Neural progenitor cell (in vitro differentiated cells): ENCODE data around the gene TNFRSF19. TPM values are rescaled to one million over a fixed set of nuclear protein-coding genes. Genes with fewer than 3 reads are reported as not detected.

Experiments used
- DNase-seq: peaks from one replicate; pipeline ENCODE4 v3.0.0-alpha.2; 2016; ENCODE audit warnings: low spot score
- H2AFZ ChIP-seq: fragments of 200-600 bp; sonication (generic); replicated peaks from 2 replicates; pipeline ENCODE4 v1.6.1; 2016; ENCODE audit warnings: antibody characterized with exemption
- H3F3A ChIP-seq: fragments of 200-600 bp; sonication (generic); 2 replicates; pipeline ENCODE4 v1.6.1; 2016; ENCODE audit warnings: antibody characterized with exemption, low read depth
- H3K27ac ChIP-seq: fragments of 200-600 bp; sonication (generic); 2 replicates; pipeline ENCODE4 v1.5.1; 2016; ENCODE audit warnings: mild to moderate bottlenecking
- H3K27me3 ChIP-seq: fragments of 200-600 bp; sonication (generic); 2 replicates; pipeline ENCODE4 v1.6.1; 2016; ENCODE audit warnings: mild to moderate bottlenecking, moderate library complexity
- H3K36me3 ChIP-seq: fragments of 200-600 bp; sonication (generic); 2 replicates; pipeline ENCODE4 v1.5.1; 2016
- H3K4me1 ChIP-seq: fragments of 200-600 bp; sonication (generic); 2 replicates; pipeline ENCODE4 v1.6.1; 2016; ENCODE audit warnings: mixed run types
- H3K4me2 ChIP-seq: fragments of 200-600 bp; sonication (generic); 2 replicates; pipeline ENCODE4 v1.6.1; 2016
- H3K4me3 ChIP-seq: fragments of 200-600 bp; sonication (generic); 2 replicates; pipeline ENCODE4 v1.5.1; 2016
- H3K79me2 ChIP-seq: fragments of 200-600 bp; sonication (generic); 2 replicates; pipeline ENCODE4 v1.6.1; 2016; ENCODE audit warnings: low read depth
- H3K9ac ChIP-seq: fragments of 200-600 bp; sonication (generic); 2 replicates; pipeline ENCODE4 v1.6.1; 2016
- H3K9me3 ChIP-seq: fragments of 200-600 bp; sonication (generic); 2 replicates; pipeline ENCODE4 v1.5.1; 2016; ENCODE audit warnings: low read depth
- H4K20me1 ChIP-seq: fragments of 200-600 bp; sonication (generic); 2 replicates; pipeline ENCODE4 v1.6.1; 2016; ENCODE audit warnings: low read depth
- H3K27ac Mint-ChIP-seq: 3 replicates; pipeline ENCODE4 v1.8.0; 2021; ENCODE audit warnings: mixed read lengths
- H3K27me3 Mint-ChIP-seq: 2 replicates; pipeline ENCODE4 v1.8.0; 2022; ENCODE audit warnings: low read depth, mild to moderate bottlenecking, inconsistent platforms, moderate library complexity, mixed read lengths; ENCODE audit not compliant: insufficient read depth
- H3K36me3 Mint-ChIP-seq: 3 replicates; pipeline ENCODE4 v1.8.0; 2021; ENCODE audit warnings: mixed read lengths
- H3K4me1 Mint-ChIP-seq: 3 replicates; pipeline ENCODE4 v1.8.0; 2021; ENCODE audit warnings: mixed read lengths
- H3K4me3 Mint-ChIP-seq: 3 replicates; pipeline ENCODE4 v1.8.0; 2021; ENCODE audit warnings: mild to moderate bottlenecking, moderate library complexity, mixed read lengths
- H3K9me3 Mint-ChIP-seq: 3 replicates; pipeline ENCODE4 v1.8.0; 2020; ENCODE audit warnings: mixed read lengths
- CTCF ChIP-seq: fragments of 200-600 bp; sonication (generic); IDR thresholded peaks from 2 replicates; pipeline ENCODE4 v1.5.1; 2017; ENCODE audit warnings: antibody characterized with exemption, mild to moderate bottlenecking
- EZH2 ChIP-seq: fragments of 200-600 bp; sonication (generic); IDR thresholded peaks from 2 replicates; pipeline ENCODE4 v1.6.1; 2017; ENCODE audit warnings: antibody characterized with exemption, mild to moderate bottlenecking, moderate library complexity
- EZH2phosphoT487 ChIP-seq: fragments of 200-600 bp; sonication (generic); IDR thresholded peaks from 2 replicates; pipeline ENCODE4 v1.6.1; 2017; ENCODE audit warnings: antibody characterized with exemption
- total RNA-seq: library from RNA; depleted of rRNA; stranded (reverse); fragments of >200 nt; gene quantifications from 2 replicates; pipeline ENCODE4 v1.2.3, GENCODE V29; 2015; ENCODE audit warnings: low replicate concordance

Gene TNFRSF19
- total RNA-seq, 1 donor from 2014 or later = 31.7 TPM

GRCh38 chr13:23671377-23671776 lies 101.2 kb downstream of the TNFRSF19 start:
- no peak overlapping the region for H3K27ac Mint-ChIP-seq
- peaks cover 19% of the 10 kb centered on the region for H3K36me3 Mint-ChIP-seq
- peaks cover 2% of the 10 kb centered on the region for H3K27me3 Mint-ChIP-seq
- Histone ChIP-seq H3K79me2 (no peaks in the 10 kb centered on the region), H3K27me3 (no peaks in the 10 kb centered on the region), H3K36me3 (no peaks in the 10 kb centered on the region), H3K9ac (no peak overlapping the region), H3K4me2 (no peak overlapping the region), H3K4me3 (no peak overlapping the region), H3K27ac (no peak overlapping the region), H3K9me3 (no peaks in the 10 kb centered on the region), H3F3A (no peaks in the 10 kb centered on the region), H2AFZ (no peak overlapping the region), H3K4me1 (peaks cover 6% of the 10 kb centered on the region), H4K20me1 (no peaks in the 10 kb centered on the region)
- H3K4me3 Mint-ChIP-seq = no peak overlapping the region
- TF ChIP-seq EZH2 (no peak), EZH2phosphoT487 (no peak), CTCF (no peak)
- no peaks in the 10 kb centered on the region for H3K9me3 Mint-ChIP-seq
- DNase-seq = no peak
- H3K4me1 Mint-ChIP-seq = peaks cover 7% of the 10 kb centered on the region

DNA sequence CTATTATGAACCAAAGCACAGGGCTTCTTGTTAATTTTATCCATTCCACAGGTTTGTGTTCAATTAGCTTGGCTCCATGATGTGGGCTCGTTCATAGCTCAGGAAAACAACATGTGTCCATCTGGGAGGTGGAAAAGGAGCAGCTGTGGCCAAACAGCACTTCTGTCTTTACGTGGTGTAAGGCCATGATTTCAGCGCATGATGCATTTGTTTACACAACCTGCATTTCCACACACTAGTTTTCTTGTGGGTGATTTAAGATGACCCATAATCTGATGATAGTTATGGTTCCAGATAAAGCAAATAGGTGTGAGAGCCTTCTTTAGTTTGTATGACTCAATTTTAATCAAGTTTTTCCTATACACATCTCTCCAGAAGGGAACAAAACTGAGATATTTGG lies 101.7 kb downstream of the TNFRSF19 start:
- H3K9ac ChIP-seq = no peak overlapping the region
- H3K27me3 ChIP-seq = no peaks in the 10 kb centered on the region
- no peak overlapping the region for H3K4me3 ChIP-seq
- H3K9me3 Mint-ChIP-seq = no peaks in the 10 kb centered on the region
- H3K4me3 Mint-ChIP-seq = no peak overlapping the region
- H3K36me3 Mint-ChIP-seq = peaks cover 21% of the 10 kb centered on the region
- no peaks in the 10 kb centered on the region for H3K79me2 ChIP-seq
- no peak overlapping the region for H3K4me2 ChIP-seq
- no peak overlapping the region for H3K27ac Mint-ChIP-seq
- H4K20me1 ChIP-seq = no peaks in the 10 kb centered on the region
- H3K27ac ChIP-seq = no peak overlapping the region
- TF ChIP-seq EZH2 (no peak), EZH2phosphoT487 (no peak), CTCF (no peak)
- no peaks in the 10 kb centered on the region for H3K9me3 ChIP-seq
- H2AFZ ChIP-seq = no peak overlapping the region
- peaks cover 2% of the 10 kb centered on the region for H3K27me3 Mint-ChIP-seq
- H3K36me3 ChIP-seq = no peaks in the 10 kb centered on the region
- H3F3A ChIP-seq = no peaks in the 10 kb centered on the region
- peaks cover 6% of the 10 kb centered on the region for H3K4me1 ChIP-seq
- peaks cover 7% of the 10 kb centered on the region for H3K4me1 Mint-ChIP-seq
- no peak for DNase-seq

GRCh38 chr13:23672616-23673015 lies 102.4 kb downstream of the TNFRSF19 start:
- Mint-ChIP-seq H3K27me3 (peaks cover 2% of the 10 kb centered on the region), H3K27ac (no peak overlapping the region), H3K4me1 (peaks cover 7% of the 10 kb centered on the region), H3K36me3 (peaks cover 26% of the 10 kb centered on the region), H3K9me3 (peaks cover 5% of the 10 kb centered on the region), H3K4me3 (no peak overlapping the region)
- Histone ChIP-seq H3K27ac (no peak overlapping the region), H3K4me3 (no peak overlapping the region), H3K4me1 (peaks cover 6% of the 10 kb centered on the region), H3K36me3 (no peaks in the 10 kb centered on the region), H2AFZ (no peak overlapping the region), H3K79me2 (no peaks in the 10 kb centered on the region), H3K9ac (no peak overlapping the region), H3K4me2 (no peak overlapping the region), H3K9me3 (no peaks in the 10 kb centered on the region), H3F3A (no peaks in the 10 kb centered on the region), H3K27me3 (no peaks in the 10 kb centered on the region), H4K20me1 (no peaks in the 10 kb centered on the region)
- TF ChIP-seq EZH2phosphoT487 (no peak), EZH2 (no peak)
- no peak for DNase-seq

- Mint-ChIP-seq H3K4me3 (no peak overlapping the region), H3K27ac (no peak overlapping the region), H3K9me3 (peaks cover 5% of the 10 kb centered on the region), H3K27me3 (peaks cover 2% of the 10 kb centered on the region), H3K36me3 (peaks cover 23% of the 10 kb centered on the region), H3K4me1 (peaks cover 7% of the 10 kb centered on the region)
- Histone ChIP-seq H3K36me3 (no peaks in the 10 kb centered on the region), H3K9ac (no peak overlapping the region), H3K4me3 (no peak overlapping the region), H3K9me3 (no peaks in the 10 kb centered on the region), H3K4me1 (peaks cover 6% of the 10 kb centered on the region), H3F3A (no peaks in the 10 kb centered on the region), H2AFZ (no peak overlapping the region), H4K20me1 (no peaks in the 10 kb centered on the region), H3K4me2 (no peak overlapping the region), H3K27ac (no peak overlapping the region), H3K79me2 (no peaks in the 10 kb centered on the region), H3K27me3 (no peaks in the 10 kb centered on the region)
- TF ChIP-seq EZH2phosphoT487 = no peak
- TF ChIP-seq EZH2 = no peak
- TF ChIP-seq CTCF = no peak
- DNase-seq = no peak
Measured at GRCh38 chr13:23673354-23673753, 103.1 kb downstream of the TNFRSF19 start.
